NCI-H128 (cell line): ENCODE data around the gene NLGN2.

Experiments used
- DNase-seq: peaks from one replicate; lab custom pipeline; 2025; ENCODE audit not compliant: unreplicated experiment; lab: John Stamatoyannopoulos, UW

NLGN2 gene

GRCh38 chr17:7463372-7463846 lies 55.8 kb downstream of the NLGN2 start:
- no peak for DNase-seq

- DNase-seq: no peak
Measured at GRCh38 chr17:7464081-7464480, 56.4 kb downstream of the NLGN2 start.

GRCh38 chr17:7465597-7466275 lies 58.1 kb downstream of the NLGN2 start:
- no peak for DNase-seq

GRCh38 chr17:7466318-7466638 lies 58.6 kb downstream of the NLGN2 start:
- no peak for DNase-seq

GRCh38 chr17:7466639-7467341 lies 59.1 kb downstream of the NLGN2 start:
- DNase-seq: no peak

- no peak for DNase-seq
Measured at GRCh38 chr17:7467498-7467897, 59.9 kb downstream of the NLGN2 start.

GRCh38 chr17:7468290-7468689 lies 60.6 kb downstream of the NLGN2 start:
- DNase-seq: no peak

- DNase-seq: no peak
Measured at GRCh38 chr17:7468804-7469389, 61.3 kb downstream of the NLGN2 start.
